Spinal cord (tissue), 10 donors: Measurements from ENCODE around the gene ACAP2. TPM values are rescaled to one million over a fixed set of nuclear protein-coding genes. Genes with fewer than 3 reads are reported as not detected.
"Not testable (repeated sequence)": the region's sequence is repeated elsewhere in the genome, so short reads cannot be mapped to it uniquely, and the experiment has no call there.

Experiments
- DNase-seq, 6 donors: peaks; one replicate each; pipeline versions ENCODE4 v3.0.0 to v3.0.0-alpha.2; 2013 to 2015; ENCODE audit warnings: low spot score in 6 of 6, low read depth in 4 of 6
- H3K27ac ChIP-seq: one replicate; pipeline ENCODE4 v1.5.1; 2013; ENCODE audit warnings: low read depth, low read length, control low read depth
- H3K27me3 ChIP-seq: one replicate; pipeline ENCODE4 v1.6.1; 2013; ENCODE audit warnings: low read length; ENCODE audit not compliant: control insufficient read depth, insufficient read depth
- H3K36me3 ChIP-seq: one replicate; pipeline ENCODE4 v1.6.1; 2013; ENCODE audit warnings: low read length; ENCODE audit not compliant: control insufficient read depth, insufficient read depth
- H3K4me1 ChIP-seq: one replicate; pipeline ENCODE4 v1.6.1; 2013; ENCODE audit warnings: low read length; ENCODE audit not compliant: control insufficient read depth, insufficient read depth
- H3K4me3 ChIP-seq: one replicate; pipeline ENCODE4 v1.5.1; 2013; ENCODE audit warnings: low read depth, low read length, control low read depth
- H3K9me3 ChIP-seq: one replicate; pipeline ENCODE4 v1.6.1; 2013; ENCODE audit warnings: low read length; ENCODE audit not compliant: control insufficient read depth, insufficient read depth
- WGBS: methylation state at CpG from one replicate; pipeline ENCODE4 v1.1.5; 2013; ENCODE audit warnings: missing lambda C conversion rate; ENCODE audit not compliant: insufficient coverage; 5-methylcytosine and 5-hydroxymethylcytosine counted together
- polyA plus RNA-seq, 2 donors: library from polyadenylated mRNA; unstranded; fragments of 120-200 nt; gene quantifications; one replicate each; pipeline ENCODE4 v1.2.1, GENCODE V29; 2013; ENCODE audit not compliant: insufficient read length in 2 of 2
- total RNA-seq, 2 donors: library from RNA; depleted of rRNA in 1 of 2; stranded (reverse); fragments of 120-200 nt in 1 of 2; fragments of >200 nt in 1 of 2; gene quantifications; one replicate each; pipeline versions ENCODE4 v1.2.3 to v1.2.4, GENCODE V29; 2013 to 2014
- donor health status: healthy.

ACAP2 gene
- total and polyA plus RNA-seq, 4 donors = 34.5 to 197 (median 57.2) TPM

DNA sequence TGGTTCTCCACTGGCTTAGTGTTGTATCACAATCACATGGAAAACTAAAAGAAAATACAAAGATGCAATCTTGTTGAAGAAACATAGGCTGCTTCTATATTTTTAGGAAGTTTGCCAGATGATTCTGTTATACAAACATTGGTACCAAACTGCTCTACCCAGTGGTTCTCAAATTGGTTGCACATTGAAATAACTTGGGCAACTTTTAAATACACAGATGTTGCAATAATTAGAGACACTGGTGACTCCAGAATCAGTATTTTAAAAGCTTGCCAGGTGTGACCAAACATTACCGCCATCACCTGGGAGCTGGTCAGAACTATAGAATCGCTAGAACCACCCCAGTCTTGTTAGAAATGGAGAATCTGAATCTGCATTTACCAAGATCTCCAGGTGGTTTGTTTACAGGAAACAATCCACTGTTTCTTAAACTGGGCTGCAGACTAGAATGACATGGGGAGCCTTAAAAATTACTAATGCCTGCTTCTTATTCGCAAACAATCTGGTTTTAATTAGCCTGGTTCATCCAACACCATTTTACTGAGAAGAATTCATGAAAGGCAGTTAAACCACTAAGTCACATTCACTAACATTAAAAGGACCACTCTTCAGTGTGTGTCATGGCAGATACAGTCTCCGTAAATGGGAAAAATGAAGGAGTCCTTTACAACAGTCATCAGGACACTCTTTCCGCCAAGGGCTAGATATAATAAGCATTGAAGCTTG is 76.5 kb downstream of the ACAP2 start:
- no peak for DNase-seq
- Histone ChIP-seq H3K4me3 (no peak overlapping the region), H3K27me3 (no peaks in the 10 kb centered on the region), H3K4me1 (no peaks in the 10 kb centered on the region), H3K9me3 (no peaks in the 10 kb centered on the region), H3K36me3 (no peaks in the 10 kb centered on the region), H3K27ac (no peak overlapping the region)
- 100% methylated on average over 2 of the region's 5 CpGs for WGBS

DNA sequence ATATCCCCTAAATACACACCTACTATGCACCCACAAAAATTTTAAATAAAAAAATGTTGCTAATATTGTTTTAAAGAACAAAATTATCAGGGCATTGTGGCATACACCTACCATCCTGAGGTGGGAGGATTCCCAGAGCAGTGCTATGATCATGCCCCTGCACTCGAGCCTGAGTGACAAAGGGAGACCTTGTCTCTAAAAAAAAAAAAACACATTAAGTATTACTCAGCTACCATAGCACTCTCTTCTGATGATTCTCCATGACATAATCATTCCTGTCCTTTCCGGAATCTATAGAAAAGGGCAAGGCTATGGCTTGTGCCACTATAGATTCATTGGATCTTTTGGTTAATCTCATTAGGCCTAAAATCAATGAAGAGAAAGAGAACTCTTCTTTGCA is 77.4 kb downstream of the ACAP2 start:
- Histone ChIP-seq H3K27ac (no peak overlapping the region), H3K4me3 (no peak overlapping the region), H3K9me3 (no peaks in the 10 kb centered on the region), H3K4me1 (no peaks in the 10 kb centered on the region), H3K36me3 (no peaks in the 10 kb centered on the region), H3K27me3 (no peaks in the 10 kb centered on the region)
- DNase-seq = no peak
- WGBS = 100% methylated on average over 1 of the region's 2 CpGs

DNA sequence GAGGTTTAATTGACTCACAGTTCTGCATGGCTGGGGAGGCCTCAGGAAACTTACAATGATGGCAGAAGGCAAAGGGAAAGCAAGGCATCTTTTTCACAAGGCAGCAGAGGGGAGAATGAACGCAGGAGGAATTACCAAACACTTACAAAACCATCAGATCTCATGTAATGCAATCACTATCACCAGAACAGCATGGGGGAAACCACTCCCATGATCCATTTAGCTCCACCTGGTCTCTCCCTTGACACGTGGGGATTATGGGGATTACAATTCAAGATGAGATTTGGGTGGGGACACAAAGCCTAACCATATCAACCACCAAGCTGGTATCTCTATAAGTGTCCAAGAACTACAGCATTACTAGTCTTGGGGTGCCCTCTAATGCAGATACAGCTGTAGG is 85.0 kb downstream of the ACAP2 start:
- not testable (repeated sequence) for H3K27me3 ChIP-seq, DNase-seq, H3K4me3 ChIP-seq, H3K36me3 ChIP-seq, H3K9me3 ChIP-seq, H3K27ac ChIP-seq
- WGBS = no CpG with 5 or more reads among the region's 2 CpGs
- H3K4me1 ChIP-seq = peaks cover 17% of the 10 kb centered on the region

DNA sequence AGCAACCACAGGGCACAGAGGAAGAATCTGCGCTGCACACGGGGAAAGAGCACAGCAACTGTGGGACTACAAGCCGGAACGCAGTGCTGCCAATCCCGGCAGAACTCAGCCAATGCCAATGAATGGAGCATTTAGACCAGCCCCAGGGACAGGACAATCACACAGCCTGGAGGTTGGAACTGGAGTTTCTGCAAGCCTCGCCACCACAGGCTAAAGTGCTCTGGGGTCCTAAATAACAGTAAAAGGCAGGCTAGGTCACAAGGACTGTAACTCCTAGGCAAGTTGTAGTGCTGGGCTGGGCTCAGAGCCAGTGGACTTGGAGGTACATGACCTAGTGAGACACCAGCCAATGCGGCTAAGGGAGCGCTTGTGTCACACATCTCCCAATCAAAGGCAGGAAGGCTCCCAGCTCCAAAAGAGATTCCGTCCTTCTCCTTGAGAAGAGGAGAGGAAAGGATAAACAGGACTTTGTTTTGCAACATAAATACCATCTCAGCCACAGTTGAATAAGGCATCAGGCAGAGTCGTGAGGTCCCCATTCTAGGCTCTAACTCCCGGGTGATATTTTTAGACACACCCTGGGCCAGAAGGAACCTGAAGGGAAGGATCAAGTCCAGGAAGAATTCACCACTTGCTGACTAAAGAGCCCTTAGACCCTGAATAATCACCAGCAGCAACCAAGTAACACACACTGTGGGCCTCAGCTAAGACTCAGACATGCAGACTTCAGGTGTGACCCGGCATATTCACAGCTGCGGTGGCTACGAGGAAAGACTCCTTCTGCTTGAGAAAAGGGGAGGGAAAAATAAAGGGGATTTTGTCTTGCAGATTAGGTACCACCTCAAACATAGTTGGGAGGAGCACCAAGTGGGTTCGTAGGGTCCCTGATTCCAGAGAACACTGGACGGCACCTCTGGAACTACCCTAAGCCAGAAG is 86.4 kb downstream of the ACAP2 start:
- peak; percentile 21 to 55 (median 34) for DNase-seq
- Histone ChIP-seq H3K9me3 (no peaks in the 10 kb centered on the region), H3K27ac (peak overlapping the region; percentile 73), H3K4me3 (no peak overlapping the region), H3K36me3 (no peaks in the 10 kb centered on the region), H3K27me3 (no peaks in the 10 kb centered on the region), H3K4me1 (peaks cover 17% of the 10 kb centered on the region)
- 57% methylated on average over 10 of the region's 16 CpGs for WGBS

DNA sequence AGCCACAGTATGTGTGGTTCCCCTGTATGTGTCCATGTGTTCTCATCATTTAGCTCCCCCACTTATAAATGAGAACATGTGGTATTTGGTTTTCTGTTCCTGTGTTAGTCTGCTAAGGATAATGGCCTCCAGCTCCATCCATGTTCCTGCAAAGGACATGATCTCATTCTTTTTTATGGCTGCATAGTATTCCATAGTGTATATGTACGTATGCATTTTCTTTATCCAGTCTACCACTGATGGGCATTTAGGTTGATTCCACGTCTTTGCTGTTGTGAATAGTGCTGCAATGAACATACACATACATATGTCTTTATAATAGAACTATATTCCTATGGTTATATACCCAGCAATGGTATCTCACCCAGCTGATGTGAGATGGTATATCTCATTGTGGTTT is 88.8 kb downstream of the ACAP2 start:
- no CpG with 5 or more reads among the region's 2 CpGs for WGBS
- not testable (repeated sequence) for H3K9me3 ChIP-seq, H3K27ac ChIP-seq, H3K4me3 ChIP-seq, H3K27me3 ChIP-seq, H3K36me3 ChIP-seq, DNase-seq
- H3K4me1 ChIP-seq = peaks cover 17% of the 10 kb centered on the region

DNA sequence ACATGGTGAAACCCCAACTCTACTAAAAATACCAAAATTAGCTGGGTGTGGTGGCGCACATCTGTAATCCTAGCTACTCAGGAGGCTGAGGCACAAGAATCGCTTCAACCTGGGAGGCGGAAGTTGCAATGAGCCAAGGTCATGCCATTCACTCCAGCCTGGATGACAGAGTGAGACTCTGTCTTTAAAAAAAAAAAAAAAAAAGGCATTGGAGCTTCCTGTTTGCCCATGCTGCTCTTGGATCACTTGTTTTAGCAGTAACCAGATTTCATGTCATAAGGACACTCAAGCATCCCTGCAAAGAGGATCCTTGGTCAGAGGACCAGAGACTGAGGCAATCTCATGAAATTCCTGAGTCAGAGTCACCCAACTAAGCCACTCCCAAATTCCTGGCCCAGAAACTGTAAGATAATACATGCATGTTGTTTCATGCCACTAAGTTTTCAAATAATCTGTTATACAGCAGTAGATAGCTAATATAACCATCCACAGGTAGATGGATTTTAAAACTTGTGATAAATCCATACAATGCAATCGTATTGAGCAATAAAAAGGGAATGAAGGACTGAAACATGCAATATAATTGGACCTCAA is 89.8 kb downstream of the ACAP2 start:
- WGBS = 100% methylated on average over 3 of the region's 4 CpGs
- H3K9me3 ChIP-seq = no peaks in the 10 kb centered on the region
- no peaks in the 10 kb centered on the region for H3K27me3 ChIP-seq
- H3K4me3 ChIP-seq = no peak overlapping the region
- H3K4me1 ChIP-seq = peaks cover 17% of the 10 kb centered on the region
- no peaks in the 10 kb centered on the region for H3K36me3 ChIP-seq
- no peak overlapping the region for H3K27ac ChIP-seq
- DNase-seq = no peak

DNA sequence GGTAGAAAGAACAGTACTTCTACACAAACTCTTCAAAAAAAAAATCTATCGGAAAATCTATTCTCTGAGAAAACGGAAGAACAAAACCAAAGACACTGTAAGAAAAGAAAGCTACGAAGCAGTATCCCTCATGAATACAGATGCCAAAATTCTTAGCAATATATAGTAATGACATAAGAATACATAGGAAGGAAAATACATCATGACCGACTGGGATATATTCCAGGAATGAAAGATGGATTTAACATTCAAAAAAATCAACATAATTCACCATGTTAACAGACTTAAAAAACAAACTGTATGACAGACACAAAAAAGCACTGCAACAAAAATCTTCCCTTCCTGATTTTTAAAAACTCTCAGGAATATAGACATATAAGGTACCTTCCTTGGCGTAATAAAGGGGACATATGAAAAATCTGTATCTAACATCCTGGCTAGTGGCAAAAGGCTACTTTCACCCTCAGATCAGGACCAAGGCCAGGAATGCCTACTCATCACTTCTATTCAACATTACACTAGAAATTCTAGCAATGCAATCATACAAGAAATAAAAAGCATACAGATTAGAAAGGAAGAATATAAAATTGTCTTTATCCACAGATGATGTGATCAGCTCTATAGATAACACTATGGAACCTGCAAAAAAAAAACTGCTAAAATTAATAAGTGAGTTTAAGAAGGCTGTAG is 94.2 kb downstream of the ACAP2 start:
- DNase-seq = peak in 1 of 6 donors; percentile 16
- H3K36me3 ChIP-seq = no peaks in the 10 kb centered on the region
- no peak overlapping the region for H3K4me3 ChIP-seq
- WGBS = no CpG with 5 or more reads among the region's 5 CpGs
- no peaks in the 10 kb centered on the region for H3K4me1 ChIP-seq
- no peak overlapping the region for H3K27ac ChIP-seq
- H3K9me3 ChIP-seq = no peaks in the 10 kb centered on the region
- H3K27me3 ChIP-seq = no peaks in the 10 kb centered on the region

DNA sequence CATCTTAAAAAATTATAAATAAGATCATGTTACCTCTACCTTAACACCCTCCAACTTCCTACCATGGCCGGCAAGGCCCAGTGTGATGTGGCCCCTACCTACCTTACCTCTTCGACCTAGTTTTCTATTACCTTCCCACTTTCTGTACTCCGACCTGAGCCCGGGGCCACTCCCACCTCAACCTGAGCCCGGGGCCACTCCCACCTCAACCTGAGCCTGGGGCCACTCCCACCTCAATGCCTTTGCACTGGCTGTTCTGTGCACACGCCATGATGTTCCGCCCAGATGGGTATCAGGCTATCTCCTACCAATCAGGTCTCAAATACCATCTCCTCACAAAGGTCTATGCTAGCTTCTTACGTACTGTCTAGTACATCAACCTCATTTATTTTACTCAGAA is 105.1 kb downstream of the ACAP2 start:
- DNase-seq = no peak
- Histone ChIP-seq H3K36me3 (peaks cover 7% of the 10 kb centered on the region), H3K27me3 (no peaks in the 10 kb centered on the region), H3K4me3 (no peak overlapping the region), H3K9me3 (no peaks in the 10 kb centered on the region), H3K27ac (no peak overlapping the region), H3K4me1 (no peaks in the 10 kb centered on the region)
- 98% methylated on average over 8 of the region's 8 CpGs for WGBS

DNA sequence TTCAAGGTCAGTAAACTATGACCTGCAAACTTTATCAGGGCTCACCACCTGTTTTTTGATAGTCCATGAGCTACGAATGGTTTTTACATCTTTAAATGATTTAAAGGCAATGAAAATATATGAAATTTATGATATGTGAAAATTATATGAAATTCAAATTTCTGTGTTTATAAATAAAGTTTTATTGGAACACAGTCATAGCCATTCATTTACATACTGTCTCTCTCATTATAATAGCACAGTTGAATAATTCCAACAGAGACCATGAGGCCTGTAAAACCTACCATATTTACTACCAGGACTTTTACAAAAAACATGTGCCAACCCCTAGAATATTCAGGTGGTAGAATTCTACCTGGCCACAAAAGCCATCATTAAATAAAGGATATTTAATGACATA is 107.9 kb downstream of the ACAP2 start:
- no peak overlapping the region for H3K4me3 ChIP-seq
- no CpG with 5 or more reads among the region's 1 CpG for WGBS

More for the DNA sequence above, 107.9 kb downstream of the ACAP2 start:
- Histone ChIP-seq H3K4me1 (no peaks in the 10 kb centered on the region), H3K36me3 (peaks cover 7% of the 10 kb centered on the region), H3K27ac (no peak overlapping the region), H3K9me3 (no peaks in the 10 kb centered on the region), H3K27me3 (no peaks in the 10 kb centered on the region)
- no peak for DNase-seq
